ENCODE results near the gene ZNF726.
"Not testable (repeated sequence)": the region's sequence is repeated elsewhere in the genome, so short reads cannot be mapped to it uniquely, and the experiment has no call there.

Gene ZNF726

GRCh38 chr19:23914402-23915286 is at the start of gene ZNF726:
Gene ZNF726, plus strand, starts transcription at chr19:23914886. Its CDS starts 109 bp downstream, at chr19:23914995.
- peak; percentile 81 for DNase-seq (ENCODE audit: low spot score)

DNA sequence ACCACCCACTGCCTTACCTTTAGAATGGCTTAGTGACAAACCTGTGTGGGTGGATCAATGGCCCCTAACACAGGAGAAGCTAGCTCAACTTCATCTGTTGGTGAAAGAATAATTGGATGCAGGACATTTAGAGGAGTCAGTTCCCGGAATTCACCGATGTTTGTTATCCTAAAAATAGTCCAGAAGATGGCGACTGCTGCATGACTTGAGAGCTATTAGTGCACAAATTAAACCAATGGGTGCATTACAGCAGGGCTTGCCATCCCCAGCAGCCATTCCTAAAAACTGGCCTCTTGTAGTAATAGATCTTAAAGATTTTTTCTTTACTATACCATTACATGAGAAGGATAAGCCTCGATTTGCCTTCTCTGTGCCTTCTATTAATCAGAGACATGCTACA is 46.8 kb upstream of the ZNF726 start:
- DNase-seq (ENCODE audit: low spot score), result no peak

DNA sequence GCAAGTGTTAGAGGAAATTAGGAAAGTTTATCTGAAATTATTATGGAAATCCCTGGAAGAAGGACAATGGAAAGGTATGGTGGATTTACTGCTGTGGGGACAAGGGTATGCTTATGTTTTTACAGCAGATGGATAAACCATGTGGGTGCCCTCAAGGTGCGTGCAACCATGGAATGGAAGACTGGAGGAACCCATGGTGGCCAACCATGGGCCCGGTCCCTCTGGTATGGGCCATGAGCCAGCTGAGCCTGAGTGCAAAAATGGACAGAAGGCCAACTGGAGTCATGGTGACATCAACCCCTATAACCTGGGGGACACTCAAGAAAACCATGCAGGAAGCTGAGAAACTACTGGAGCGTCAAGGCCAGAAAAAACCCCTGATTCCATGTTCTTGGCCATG is 46.1 kb upstream of the ZNF726 start:
- DNase-seq (ENCODE audit: low spot score), result no peak

DNA sequence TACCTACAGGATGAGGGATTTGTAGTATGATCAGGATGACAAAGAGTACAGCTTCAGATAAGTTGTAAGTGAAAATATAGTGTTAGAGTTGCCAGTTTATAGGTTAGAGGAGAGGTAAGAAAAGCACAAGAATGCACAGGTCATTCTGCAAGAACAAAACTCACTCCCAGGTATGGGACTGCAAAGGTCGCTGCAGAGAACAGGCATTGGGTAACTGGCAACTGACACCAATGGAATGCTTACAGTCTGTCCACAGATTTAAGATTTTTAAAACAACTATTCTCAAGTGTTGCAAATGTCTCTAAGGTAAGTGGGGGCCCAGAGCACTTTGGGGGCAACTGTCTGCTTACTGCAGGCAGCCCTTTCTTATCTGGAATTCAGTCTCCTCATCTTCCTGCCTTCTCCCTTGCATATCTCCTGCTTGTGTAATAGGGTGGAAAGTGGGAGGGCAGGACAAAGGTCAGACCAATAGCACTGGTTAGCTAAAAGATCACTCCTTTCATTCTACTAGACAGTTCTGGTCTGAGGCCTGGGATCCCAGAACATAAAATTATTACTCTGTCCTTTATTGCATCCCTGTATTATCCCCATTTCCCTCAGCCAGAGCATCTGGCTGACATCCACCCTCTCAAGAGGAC is 42.3 kb upstream of the ZNF726 start:
- DNase-seq (ENCODE audit: low spot score), result no peak

DNA sequence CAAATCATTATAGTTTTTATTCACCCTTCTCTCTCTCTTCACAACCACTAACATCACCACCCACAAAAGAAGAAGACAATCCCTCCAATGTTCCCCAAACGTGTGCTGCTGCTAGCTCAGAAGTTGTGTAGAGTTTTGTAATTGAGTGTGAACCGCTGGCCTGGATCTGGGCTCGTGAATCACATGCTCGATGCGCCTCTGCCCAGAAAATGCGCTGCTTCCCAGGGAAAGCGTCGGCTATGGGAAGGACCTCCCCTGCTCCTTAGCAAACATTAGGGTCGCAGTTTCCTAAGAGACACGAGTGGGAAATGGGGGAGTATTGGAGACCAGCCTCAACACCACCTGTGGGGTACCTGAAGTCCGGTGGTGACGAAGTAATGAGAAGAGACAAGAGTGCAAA is 38.4 kb upstream of the ZNF726 start:
- no peak for DNase-seq (ENCODE audit: low spot score)

- not testable (repeated sequence) for DNase-seq (ENCODE audit: low spot score)
Measured at GRCh38 chr19:23876756-23877155, 37.9 kb upstream of the ZNF726 start.

DNA sequence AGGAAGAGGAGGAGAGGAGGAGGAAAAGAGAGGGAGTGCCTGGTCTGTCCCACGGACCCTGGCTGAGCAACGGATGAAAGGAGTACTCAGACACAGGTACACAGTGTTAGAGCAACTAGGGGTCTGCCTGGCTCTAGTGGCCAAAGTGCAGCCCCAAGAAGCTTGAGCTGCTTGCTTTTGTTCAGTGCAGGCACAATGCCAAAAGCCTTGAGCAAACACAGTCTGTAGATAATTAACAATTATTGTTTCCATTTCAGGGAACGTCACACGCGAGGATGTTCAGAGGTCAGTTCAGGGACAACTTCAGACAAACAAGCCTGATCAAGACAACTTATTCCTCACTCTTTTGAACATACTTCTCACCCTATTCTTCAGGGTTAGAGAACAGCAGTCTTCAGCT is 32.2 kb upstream of the ZNF726 start:
- no peak for DNase-seq (ENCODE audit: low spot score)

GRCh38 chr19:23884363-23884762 is 30.3 kb upstream of the ZNF726 start:
- DNase-seq (ENCODE audit: low spot score), result no peak

DNA sequence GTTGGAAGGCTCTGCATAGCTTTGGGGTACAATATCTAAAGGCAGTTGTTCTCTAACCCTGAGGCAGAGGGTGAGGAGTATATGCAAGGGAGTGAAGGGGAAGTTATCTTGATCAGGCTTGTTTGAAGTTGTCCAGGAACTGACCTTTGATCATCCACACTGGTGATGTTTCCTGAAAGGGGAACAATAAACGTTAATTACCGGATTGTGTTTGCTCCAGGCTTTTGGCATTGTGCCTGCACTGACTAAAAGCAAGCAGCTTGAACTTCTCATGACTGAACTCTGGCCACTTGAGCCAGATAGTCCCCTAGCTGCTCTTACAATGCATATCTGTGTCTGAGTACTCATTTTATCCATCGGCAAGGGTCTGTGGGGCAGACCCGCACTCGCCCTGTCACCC is 27.0 kb upstream of the ZNF726 start:
- DNase-seq (ENCODE audit: low spot score), result no peak

- DNase-seq (ENCODE audit: low spot score), result not testable (repeated sequence)
Measured at GRCh38 chr19:23896096-23896495, 18.6 kb upstream of the ZNF726 start.

DNA sequence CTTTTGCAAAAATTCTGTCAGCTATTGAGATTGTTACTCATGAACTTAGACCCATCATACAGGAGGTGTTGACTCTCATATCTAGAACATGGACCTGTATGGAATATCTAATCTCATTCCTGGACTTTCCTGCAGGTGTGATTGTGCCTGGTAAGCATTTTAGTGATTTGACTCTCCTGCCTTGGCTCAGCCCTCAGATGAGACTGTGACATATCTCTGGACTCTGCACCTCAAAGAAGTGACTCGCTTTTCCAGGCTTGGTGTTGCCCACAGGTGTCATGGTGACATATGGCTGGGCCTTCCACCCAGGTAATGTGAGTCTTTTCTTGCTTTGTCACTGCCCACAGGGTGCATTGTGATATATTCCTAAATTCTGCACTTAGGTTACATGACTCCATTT is 17.8 kb upstream of the ZNF726 start:
- no peak for DNase-seq (ENCODE audit: low spot score)

DNA sequence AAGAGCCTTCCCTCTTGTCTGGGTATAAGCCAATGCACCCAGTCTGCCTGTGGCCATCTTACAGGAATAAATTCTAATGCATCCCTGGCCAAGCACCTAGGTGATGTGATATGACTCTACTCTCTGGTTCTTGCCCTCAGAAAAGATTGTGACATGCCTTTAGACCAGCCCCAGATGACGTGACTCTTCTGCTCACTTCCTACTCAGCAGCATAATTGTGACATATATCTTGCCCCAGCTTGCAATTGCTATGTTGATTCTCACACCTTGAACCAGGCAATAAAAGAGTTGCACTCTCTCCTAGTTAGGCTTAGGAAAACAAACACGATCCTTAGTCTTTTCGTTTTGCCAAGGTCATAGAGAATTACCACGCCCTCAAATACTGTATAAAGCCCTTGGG is 13.3 kb upstream of the ZNF726 start:
- DNase-seq (ENCODE audit: low spot score), result no peak

GRCh38 chr19:23904406-23904805 is 10.3 kb upstream of the ZNF726 start:
- DNase-seq (ENCODE audit: low spot score), result no peak

DNA sequence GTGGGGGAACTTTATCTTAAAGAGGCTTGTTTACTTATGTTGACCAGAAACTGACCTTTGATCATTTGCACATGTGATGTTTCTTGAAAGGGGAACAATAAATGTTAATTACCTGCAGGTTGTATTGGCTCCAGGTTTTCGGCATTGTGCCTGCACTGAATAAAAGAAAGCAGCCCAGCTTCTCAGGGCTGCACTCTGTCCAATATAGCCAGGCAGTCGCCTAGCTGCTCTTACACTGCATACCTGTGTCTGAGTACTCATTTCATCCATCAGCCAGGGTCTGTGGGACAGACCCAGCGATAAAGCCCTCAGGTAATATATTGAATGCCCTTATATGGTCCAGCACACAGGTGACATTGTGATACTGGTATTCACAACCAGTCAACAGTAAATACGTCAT is 8.9 kb upstream of the ZNF726 start:
- DNase-seq (ENCODE audit: low spot score), result no peak

DNA sequence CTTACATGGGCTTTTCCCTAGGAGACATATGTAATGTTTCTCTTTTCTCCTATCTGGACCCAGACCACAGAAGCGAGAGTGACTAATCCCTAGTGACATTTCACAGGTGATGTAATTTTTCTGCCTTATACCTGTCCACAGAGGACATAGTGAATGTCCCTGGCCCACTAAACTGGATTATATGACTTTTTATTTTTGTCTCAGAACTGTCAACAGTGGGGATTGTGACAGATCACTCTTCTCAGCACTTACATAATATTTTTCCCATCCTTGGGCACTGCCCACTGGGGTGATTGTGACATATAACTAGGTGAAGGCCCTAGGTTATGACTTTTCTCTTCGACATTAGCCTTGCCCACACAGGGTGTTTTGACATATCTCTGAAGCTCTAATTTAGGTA is 7.9 kb upstream of the ZNF726 start:
- no peak for DNase-seq (ENCODE audit: low spot score)

DNA sequence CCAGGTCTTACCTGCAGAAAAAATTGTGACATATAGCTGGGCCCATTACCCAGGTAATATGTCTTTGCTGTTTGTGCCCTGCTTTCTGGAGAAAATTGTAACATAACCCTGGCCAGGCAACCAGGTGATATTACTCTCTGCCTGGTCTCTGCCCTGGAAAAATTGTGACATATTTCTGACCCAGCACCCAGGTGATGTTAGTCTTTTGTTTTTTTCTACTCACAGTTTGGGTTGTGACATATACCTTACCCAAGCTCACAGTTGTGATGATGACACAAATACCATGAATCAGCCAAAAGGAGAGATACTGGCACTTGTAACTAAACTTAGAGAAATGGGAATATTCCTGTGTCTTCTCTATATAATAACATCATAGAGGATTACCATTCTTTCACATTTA is 6.5 kb upstream of the ZNF726 start:
- DNase-seq (ENCODE audit: low spot score), result no peak

GRCh38 chr19:23909222-23909621 is 5.5 kb upstream of the ZNF726 start:
- DNase-seq (ENCODE audit: low spot score), result no peak

GRCh38 chr19:23913931-23914330 is 755 bp upstream of the ZNF726 start:
- DNase-seq (ENCODE audit: low spot score), result no peak

DNA sequence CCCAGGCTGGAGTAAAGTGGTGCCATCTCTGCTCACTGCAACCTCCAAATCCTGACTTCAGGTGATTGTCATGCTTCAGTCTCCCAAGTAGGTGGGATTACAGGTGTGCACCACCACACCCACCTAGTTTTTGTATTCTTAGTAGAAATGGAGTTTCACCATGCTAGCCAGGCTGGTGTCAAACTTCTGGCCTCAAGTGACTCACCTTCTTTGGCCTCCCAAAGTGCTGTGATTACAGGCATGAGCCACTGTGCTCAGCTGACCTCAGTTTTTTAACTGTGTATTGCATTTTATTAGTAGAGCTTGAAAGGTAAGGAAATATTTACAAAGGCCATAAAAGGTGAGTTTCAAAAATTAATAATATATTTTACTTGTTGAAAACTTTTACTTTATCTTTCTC is 2.3 kb downstream of the ZNF726 start:
- no peak for DNase-seq (ENCODE audit: low spot score)

DNA sequence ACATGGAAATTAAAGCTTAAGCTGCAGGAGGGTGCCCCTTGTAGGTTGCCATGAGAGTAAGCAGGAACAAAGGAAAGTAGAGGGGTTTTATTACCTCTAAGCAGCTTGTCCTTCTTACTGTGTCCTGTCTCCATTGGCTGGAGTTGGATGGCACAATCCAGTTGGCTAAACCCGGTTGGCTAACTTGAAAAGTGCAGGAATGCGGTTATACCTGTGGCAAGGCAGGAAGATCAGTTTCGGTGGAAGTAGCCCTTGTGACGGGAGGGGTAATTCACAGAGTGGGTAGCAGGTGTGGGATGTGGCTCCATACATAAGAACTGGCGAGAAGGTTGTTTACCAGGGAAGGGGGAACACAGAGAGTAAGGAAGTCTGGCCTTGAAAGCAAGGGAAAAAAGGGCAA is 3.2 kb downstream of the ZNF726 start:
- no peak for DNase-seq (ENCODE audit: low spot score)

- no peak for DNase-seq (ENCODE audit: low spot score)
Measured at GRCh38 chr19:23925285-23925684, 10.6 kb downstream of the ZNF726 start.

DNA sequence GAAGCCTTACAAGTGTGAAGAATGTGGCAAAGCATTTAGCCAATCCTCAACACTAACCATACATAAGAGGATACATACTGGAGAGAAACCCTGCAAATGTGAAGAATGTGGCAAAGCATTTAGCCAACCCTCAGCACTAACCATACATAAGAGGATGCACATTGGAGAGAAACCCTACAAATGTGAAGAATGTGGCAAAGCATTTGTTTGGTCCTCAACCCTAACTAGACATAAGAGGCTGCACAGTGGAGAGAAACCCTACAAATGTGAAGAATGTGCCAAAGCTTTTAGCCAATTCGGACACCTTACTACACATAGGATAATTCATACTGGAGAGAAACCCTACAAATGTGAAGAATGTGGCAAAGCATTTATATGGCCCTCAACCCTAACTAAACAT is 18.2 kb downstream of the ZNF726 start:
- DNase-seq (ENCODE audit: low spot score), result no peak

DNA sequence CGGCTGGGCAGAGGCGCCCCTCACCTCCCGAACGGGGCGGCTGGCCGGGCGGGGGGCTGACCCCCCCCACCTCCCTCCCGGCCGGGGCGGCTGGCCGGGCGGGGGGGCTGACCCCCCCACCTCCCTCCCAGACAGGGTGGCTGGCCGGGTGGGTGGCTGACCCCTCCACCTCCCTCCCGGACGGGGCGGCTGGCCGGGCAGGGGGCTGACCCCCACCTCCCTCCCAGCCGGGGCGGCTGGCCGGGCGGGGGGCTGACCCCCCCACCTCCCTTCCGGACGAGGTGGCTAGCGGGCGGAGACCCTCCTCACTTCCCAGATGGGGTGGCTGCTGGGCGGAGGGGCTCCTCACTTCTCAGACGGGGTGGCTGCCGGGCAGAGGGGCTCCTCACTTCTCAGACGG is 22.3 kb downstream of the ZNF726 start:
- DNase-seq (ENCODE audit: low spot score), result not testable (repeated sequence)

GRCh38 chr19:23943411-23943810 is 28.7 kb downstream of the ZNF726 start:
- no peak for DNase-seq (ENCODE audit: low spot score)
